ES-I3 (cell line): ENCODE data around the gene RFNG.

Experiments
- H3K36me3 ChIP-seq: 2 replicates; pipeline ENCODE4 v1.6.1; 2013; ENCODE audit warnings: mild to moderate bottlenecking, low read length, control low read depth, moderate library complexity; ENCODE audit not compliant: insufficient read depth
- H3K4me1 ChIP-seq: 2 replicates; pipeline ENCODE4 v1.6.1; 2013; ENCODE audit warnings: mild to moderate bottlenecking, control low read depth, low read length; ENCODE audit not compliant: insufficient read depth
- H3K9ac ChIP-seq: 2 replicates; pipeline ENCODE4 v1.6.1; 2013; ENCODE audit warnings: low read depth, mild to moderate bottlenecking, low read length, moderate library complexity
- H3K9me3 ChIP-seq: 2 replicates; pipeline ENCODE4 v1.6.1; 2013; ENCODE audit warnings: mild to moderate bottlenecking, low read length, moderate library complexity; ENCODE audit not compliant: control insufficient read depth, insufficient read depth

Gene RFNG

GRCh38 chr17:82092995-82093751, 41.6 kb upstream of the RFNG start:
- H3K36me3 ChIP-seq, result peaks cover 17% of the 10 kb centered on the region
- no peaks in the 10 kb centered on the region for H3K9me3 ChIP-seq
- H3K4me1 ChIP-seq, result peaks cover 5% of the 10 kb centered on the region; the same call in 1 of the 2 replicates
- no peak overlapping the region for H3K9ac ChIP-seq

- no peaks in the 10 kb centered on the region for H3K9me3 ChIP-seq
- peaks cover 5% of the 10 kb centered on the region; the same call in 1 of the 2 replicates for H3K4me1 ChIP-seq
- H3K36me3 ChIP-seq, result peaks cover 17% of the 10 kb centered on the region
- H3K9ac ChIP-seq, result no peak overlapping the region
Measured at GRCh38 chr17:82092628-82092994, 41.0 kb upstream of the RFNG start.

DNA sequence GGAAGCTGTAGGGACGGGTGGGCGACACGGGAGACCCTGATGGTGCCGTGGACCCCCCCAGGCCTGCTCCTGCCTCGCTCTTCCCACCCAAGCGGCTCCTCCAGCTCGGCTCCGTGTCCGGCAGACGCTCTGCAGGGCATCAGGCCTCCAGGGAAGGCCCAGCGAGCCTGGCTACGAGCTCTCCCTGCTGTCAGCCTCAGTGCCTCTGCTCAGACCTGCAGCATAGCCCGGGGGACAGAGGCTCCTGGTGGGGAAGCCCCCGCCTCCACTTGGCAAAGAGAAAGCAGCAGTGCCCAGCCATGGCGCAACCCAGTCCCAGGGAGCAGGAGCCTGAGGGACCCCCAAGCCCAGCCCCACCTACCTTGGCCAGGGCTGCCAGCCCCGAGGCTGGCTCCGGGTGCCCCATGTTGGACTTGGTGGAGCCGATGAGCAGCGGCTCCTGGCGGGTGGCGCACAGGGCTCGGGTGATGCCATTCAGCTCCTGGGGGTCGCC, 40.5 kb upstream of the RFNG start:
- H3K36me3 ChIP-seq, result peaks cover 17% of the 10 kb centered on the region

GRCh38 chr17:82091264-82092066, 39.9 kb upstream of the RFNG start:
- Histone ChIP-seq H3K36me3 (peaks cover 17% of the 10 kb centered on the region), H3K4me1 (no peaks in the 10 kb centered on the region; the same call in 1 of the 2 replicates), H3K9ac (no peak overlapping the region), H3K9me3 (no peaks in the 10 kb centered on the region)

More for the DNA sequence above, 40.5 kb upstream of the RFNG start:
- Histone ChIP-seq H3K9me3 (no peaks in the 10 kb centered on the region), H3K4me1 (peaks cover 5% of the 10 kb centered on the region; the same call in 1 of the 2 replicates), H3K9ac (no peak overlapping the region)

- Histone ChIP-seq H3K9me3 (no peaks in the 10 kb centered on the region), H3K36me3 (peaks cover 14% of the 10 kb centered on the region), H3K9ac (no peak overlapping the region), H3K4me1 (no peaks in the 10 kb centered on the region)
Measured at GRCh38 chr17:82090549-82091263, 39.1 kb upstream of the RFNG start.

- Histone ChIP-seq H3K9ac (no peak overlapping the region), H3K4me1 (no peaks in the 10 kb centered on the region), H3K36me3 (peaks cover 18% of the 10 kb centered on the region), H3K9me3 (no peaks in the 10 kb centered on the region)
Measured at GRCh38 chr17:82089723-82090548, 38.3 kb upstream of the RFNG start.

GRCh38 chr17:82088838-82089722, 37.5 kb upstream of the RFNG start:
- Histone ChIP-seq H3K4me1 (no peaks in the 10 kb centered on the region), H3K9me3 (no peaks in the 10 kb centered on the region), H3K36me3 (peaks cover 18% of the 10 kb centered on the region), H3K9ac (no peak overlapping the region)

DNA sequence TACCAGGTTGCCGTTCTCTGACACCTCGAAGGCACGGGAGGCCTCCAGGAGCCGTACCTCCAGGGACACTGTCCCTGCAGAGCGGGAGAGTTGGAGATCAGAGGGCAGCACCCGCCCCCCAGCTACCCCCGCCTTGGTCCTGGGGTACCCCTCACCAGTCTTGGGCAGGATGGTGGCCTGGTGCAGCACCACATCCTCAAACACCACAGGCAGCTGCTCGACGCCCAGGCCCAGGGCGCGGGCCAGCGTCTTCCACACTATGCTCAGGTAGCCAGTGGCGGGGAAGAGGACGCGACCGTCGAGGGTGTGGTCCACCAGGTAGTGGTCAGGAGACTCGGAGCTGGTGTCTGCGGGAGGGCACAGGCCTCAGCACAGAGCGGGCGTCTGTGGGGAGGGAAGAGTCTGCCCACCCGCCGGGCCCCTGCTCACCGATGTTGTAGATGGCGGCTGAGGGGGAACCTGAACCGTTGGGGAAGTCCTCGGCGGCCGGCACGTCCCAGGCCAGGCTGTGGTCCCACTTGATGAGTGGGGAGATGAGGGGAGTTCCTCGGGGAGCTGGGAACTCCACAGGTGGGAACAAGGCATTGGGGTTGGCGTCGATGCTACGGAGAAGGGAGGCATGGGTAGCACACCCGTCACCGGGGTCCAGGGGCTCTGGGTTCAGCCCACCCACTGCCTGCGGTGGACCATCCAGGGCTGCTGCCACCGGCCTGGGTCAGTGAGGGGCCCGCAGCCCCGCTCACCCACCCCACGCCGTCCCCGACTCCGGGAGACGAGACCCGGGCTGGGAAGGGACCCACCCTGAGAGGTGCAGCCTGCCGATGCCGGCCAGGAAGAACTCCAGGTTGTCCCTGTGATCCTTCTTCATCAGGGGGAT, 36.6 kb upstream of the RFNG start:
- H3K36me3 ChIP-seq, result peaks cover 23% of the 10 kb centered on the region
- H3K9me3 ChIP-seq, result no peaks in the 10 kb centered on the region
- H3K9ac ChIP-seq, result no peak overlapping the region
- no peaks in the 10 kb centered on the region for H3K4me1 ChIP-seq

- peaks cover 32% of the 10 kb centered on the region for H3K36me3 ChIP-seq
- no peaks in the 10 kb centered on the region for H3K9me3 ChIP-seq
- no peaks in the 10 kb centered on the region for H3K4me1 ChIP-seq
- H3K9ac ChIP-seq, result no peak overlapping the region
Measured at GRCh38 chr17:82086941-82087906, 35.6 kb upstream of the RFNG start.

- H3K4me1 ChIP-seq, result no peaks in the 10 kb centered on the region
- peaks cover 34% of the 10 kb centered on the region for H3K36me3 ChIP-seq
- H3K9me3 ChIP-seq, result no peaks in the 10 kb centered on the region
- no peak overlapping the region for H3K9ac ChIP-seq
Measured at GRCh38 chr17:82085931-82086764, 34.5 kb upstream of the RFNG start.
